NCI-H345 treated with DMSO at 0.1 percent for 48 hours (cell line): Measurements from ENCODE around the gene MYCBPAP.

Experiments
- DNase-seq: peaks from one replicate; lab custom pipeline; 2025; ENCODE audit not compliant: unreplicated experiment; lab: John Stamatoyannopoulos, UW

Gene MYCBPAP

DNA sequence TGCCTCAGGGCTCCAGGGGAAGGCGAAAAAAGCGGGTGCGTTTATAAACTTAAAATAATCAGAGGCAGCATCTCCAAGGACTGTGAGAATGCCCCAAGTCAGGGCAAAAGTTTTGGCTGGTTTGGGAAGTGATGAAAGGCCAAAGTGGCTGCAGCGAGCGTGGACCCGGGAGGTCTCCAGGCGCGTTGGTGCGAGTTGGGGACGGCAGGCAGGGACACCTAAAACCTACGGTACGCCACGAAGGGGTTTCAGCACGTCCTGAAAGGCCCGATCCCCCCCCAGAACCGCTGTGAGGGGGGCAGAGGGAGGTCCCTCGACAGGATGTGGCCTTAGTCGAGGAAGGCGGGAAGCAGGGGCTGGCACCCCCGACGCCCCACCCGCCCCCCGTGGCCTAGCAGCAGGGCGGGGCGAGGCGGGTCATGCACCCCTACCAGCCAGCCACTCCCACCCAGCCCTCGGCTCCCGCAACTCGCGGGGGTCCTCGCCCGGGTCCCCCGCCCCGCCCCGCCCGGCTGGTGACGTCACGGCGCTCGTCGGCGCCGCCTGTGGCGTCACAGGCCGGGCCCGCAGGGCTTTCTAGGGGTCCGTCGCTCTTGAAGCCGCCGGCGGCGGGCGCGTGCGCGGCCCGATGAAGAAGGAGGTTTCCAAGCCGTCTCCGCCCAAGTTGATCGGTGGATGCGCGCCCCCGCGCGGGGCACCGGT is at the start of gene MYCBPAP:
TSS of gene MYCBPAP (plus strand) at position 569 of the 702 bp plus-strand sequence. CDS start 236 bp downstream, outside the sequence.
- DNase-seq: no peak

- DNase-seq: peak; percentile 50
Measured at GRCh38 chr17:50458701-50459676, 49.2 kb upstream of the MYCBPAP start.

GRCh38 chr17:50459756-50460155 is 48.5 kb upstream of the MYCBPAP start:
- DNase-seq: no peak

DNA sequence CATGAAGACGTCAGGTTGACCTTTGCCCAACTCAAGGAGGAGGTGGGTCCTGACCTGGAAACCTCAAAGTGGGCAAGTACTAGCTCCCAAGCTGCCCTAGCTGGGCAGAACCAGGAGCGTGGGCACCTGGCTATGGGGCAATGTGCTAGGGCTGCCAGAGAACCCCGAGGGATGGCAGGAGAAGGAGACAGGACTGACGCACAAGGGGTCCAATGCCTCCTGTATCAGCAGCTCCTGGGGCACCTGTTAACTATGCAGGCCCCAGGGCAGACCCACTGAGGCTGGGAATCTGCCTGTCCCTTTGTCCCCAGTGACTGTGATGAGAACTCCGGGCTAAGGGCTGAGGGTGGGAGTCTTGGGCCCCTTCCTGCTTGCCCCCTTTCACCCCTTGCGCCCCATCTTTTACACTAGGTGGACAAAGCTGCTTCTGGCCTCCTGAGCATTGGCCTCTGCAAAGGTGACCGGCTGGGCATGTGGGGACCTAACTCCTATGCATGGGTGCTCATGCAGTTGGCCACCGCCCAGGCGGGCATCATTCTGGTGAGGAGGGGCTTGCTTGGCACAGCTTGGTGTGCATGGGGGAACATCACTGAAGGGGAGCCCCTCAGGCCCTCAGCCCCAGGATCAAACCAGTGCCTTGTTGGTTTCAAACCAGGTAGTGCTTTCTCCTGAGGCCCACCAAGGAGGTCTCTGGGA is 47.3 kb upstream of the MYCBPAP start:
- no peak for DNase-seq

- DNase-seq: no peak
Measured at GRCh38 chr17:50461550-50462132, 46.6 kb upstream of the MYCBPAP start.

- no peak for DNase-seq
Measured at GRCh38 chr17:50462446-50462845, 45.8 kb upstream of the MYCBPAP start.

GRCh38 chr17:50464121-50464520 is 44.1 kb upstream of the MYCBPAP start:
- DNase-seq: no peak

- no peak for DNase-seq
Measured at GRCh38 chr17:50464736-50465135, 43.5 kb upstream of the MYCBPAP start.

DNA sequence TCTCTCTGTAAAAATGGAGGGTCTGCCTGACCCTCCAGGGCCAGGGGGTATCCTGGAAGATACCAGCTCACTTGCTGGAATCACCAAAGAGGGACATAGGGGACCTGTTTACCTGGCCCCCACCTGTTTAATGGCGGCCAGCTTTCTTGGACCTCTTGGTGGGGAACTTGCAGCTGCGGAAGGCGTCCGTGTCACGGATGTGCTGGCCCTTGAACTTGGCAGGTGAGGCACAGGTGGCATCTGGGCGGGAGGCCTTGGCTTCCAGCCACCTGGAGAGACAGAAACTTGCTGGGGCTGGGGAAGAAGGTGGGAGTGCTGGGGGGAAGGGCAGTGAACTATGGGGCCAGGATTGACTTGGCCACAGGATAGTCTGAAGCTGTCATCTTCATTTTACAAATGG is 43.1 kb upstream of the MYCBPAP start:
- no peak for DNase-seq

DNA sequence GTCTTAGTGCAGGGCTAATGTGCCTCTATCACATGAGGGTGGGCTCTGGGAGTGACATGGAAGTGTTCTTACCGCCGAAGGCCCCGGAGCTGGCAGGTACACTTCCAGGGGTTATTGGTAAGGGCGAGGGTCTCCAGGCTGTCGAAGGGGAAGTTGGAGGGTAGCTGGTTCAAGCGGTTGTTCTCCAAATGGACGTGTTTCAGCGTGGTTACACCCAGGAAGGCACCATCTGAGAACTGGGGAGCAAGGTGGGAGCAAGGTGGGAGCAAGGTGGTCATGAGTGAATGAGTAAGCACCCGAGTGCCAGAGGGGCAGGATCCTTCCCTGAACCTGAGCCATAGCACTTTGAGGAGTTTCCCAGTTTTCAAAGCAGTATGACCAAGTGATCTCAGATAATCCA is 42.6 kb upstream of the MYCBPAP start:
- DNase-seq: no peak

DNA sequence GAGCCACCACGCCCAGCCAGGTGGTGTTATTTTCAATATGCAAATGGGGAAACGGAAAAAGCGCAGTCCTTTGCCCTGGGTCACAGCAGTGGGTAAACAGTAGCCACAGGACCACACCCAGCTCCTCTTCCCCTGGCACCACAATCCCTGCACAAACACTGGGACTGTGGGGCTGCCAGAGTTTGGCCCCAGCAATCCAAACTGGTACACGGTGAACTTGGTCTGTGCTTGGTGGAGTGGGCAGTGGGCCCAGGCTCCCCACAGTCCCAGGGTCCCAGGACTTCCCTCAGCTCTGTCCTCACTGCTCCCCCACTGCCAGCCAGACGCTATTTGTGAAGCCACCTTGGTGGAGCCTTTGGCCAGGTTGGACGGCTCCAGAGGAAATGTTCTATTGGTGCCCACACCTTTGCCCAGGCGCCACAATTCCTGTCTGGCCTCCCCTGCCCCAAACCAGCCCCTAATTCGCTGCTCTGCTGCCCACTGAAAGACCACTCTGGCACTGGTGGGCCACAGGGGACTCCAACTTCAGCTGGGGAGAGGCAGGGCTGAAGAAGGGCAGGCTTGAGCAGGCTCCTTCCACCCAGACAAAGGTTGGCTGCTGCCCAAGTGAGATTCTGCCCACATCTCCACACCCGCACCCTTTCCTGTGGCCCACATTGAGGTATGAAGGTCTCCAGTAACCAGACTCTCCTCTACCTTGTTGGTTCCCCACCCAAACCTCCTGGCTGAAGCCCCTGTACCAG is 41.7 kb upstream of the MYCBPAP start:
- no peak for DNase-seq

GRCh38 chr17:50467114-50467854 is 41.0 kb upstream of the MYCBPAP start:
- DNase-seq: no peak

DNA sequence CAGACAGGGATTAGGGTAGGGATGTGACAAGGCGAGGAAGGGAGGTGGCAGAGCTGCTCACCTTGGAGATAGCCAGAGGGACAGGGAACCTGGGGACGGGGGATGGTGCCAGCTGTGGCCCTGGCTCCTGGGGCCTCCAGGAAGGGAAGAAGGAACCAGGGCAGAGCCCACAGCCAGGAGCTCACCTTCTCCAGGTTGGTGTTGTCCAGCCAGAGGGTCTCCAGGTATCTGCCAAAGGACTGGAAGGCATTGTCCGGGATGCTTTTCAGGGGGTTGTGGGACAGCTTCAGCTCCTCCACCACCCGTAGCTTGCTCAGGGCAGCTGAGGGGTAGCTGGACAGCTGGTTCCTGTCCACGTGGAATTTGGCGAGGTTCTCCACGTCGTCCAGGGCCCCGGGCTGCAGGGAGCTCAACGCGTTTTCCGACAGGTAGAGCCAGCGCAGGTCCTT is 40.4 kb upstream of the MYCBPAP start:
- no peak for DNase-seq

DNA sequence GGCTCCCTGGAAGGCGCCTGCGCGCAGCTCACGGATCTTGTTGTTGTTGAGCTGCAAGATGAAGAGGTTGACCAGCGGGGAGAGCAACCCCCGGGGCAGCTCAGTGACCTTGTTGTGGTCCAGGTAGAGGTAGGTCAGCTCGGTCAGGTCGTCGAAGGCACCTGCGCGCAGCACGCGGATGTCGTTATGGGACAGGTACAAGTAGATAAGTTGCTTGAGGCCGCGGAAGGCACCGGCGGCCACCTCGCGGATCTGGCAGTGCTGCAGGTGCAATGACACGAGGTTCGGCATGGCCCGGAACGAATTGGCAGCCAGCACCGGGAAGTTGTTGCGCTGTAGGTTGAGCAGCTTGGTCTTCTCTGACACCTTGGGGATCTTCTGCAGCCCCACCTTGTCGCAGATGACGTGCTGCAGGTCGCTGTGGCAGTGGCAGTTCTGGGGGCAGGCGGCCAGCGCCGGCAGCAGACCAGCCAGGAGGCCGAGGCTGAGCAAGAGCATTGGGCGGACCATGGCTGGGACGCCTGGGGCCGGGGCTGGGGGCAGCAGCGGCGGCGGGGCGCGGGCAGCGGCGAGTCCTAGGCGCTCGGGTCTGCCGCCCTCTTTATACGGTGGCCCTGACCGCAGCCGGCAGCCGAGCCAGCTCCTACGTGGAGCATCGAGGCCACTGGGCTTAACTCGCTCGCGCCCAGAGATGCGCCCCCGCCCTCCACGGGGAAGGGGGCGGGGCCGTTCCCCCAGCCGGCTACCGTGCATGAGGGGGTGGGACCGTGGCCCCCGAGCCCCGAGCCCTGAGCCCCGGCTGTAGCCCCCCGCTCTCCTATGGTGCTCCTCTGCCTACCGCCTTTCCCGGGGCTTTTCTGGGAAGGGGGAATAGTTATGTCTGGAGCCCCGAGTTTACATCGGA is 39.7 kb upstream of the MYCBPAP start, which contains the start of gene CHAD:
TSS of gene CHAD (minus strand) at position 577 of the 904 bp plus-strand sequence. CDS start at position 510, 67 bp downstream.
- no peak for DNase-seq

DNA sequence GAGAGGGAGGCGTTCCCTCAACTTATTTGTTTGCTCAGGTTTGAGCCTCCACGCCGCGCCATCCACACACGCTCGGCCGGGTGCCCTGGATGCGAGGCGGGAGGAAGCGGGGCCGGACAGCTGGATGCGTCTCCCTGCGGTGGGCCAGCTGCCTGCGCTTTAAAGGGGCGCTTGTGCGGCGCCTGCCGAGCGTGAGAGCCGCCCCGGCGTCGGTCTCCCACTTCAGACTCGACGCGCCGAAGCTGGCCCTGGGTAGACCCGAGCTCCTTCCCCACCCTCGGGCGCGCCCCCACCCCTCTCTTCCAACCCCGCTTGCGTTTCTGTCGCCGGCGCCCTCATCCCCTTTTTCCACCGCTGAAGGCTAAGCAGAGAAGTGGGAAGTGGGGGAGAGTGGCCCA is 39.0 kb upstream of the MYCBPAP start:
- no peak for DNase-seq

- no peak for DNase-seq
Measured at GRCh38 chr17:50469671-50470305, 38.5 kb upstream of the MYCBPAP start.

- DNase-seq: no peak
Measured at GRCh38 chr17:50470426-50470825, 37.8 kb upstream of the MYCBPAP start.
